Stomach smooth muscle (tissue), 2 donors: ENCODE results near the gene RAC2.

Experiments
- H3K27ac ChIP-seq: one replicate; pipeline ENCODE4 v1.7.0; 2013; ENCODE audit warnings: mild to moderate bottlenecking, low read length, inconsistent platforms
- H3K27me3 ChIP-seq, 2 donors: one replicate each; pipeline ENCODE4 v1.7.0; 2013; ENCODE audit warnings: low read length in 2 of 2; ENCODE audit not compliant: insufficient read depth in 2 of 2, control insufficient read depth in 1 of 2
- H3K36me3 ChIP-seq, 2 donors: one replicate each; pipeline ENCODE4 v1.7.0; 2013; ENCODE audit warnings: low read length in 2 of 2; ENCODE audit not compliant: control insufficient read depth in 2 of 2, insufficient read depth in 2 of 2
- H3K4me1 ChIP-seq: one replicate; pipeline ENCODE4 v1.7.0; 2013; ENCODE audit warnings: low read length; ENCODE audit not compliant: control insufficient read depth, insufficient read depth
- H3K4me3 ChIP-seq, 2 donors: one replicate each; pipeline ENCODE4 v1.7.0; 2013; ENCODE audit warnings: low read length in 2 of 2
- H3K9ac ChIP-seq, 2 donors: one replicate each; pipeline ENCODE4 v1.7.0; 2013; ENCODE audit warnings: low read length in 2 of 2, mild to moderate bottlenecking in 1 of 2
- H3K9me3 ChIP-seq, 2 donors: one replicate each; pipeline ENCODE4 v1.7.0; 2013; ENCODE audit warnings: low read length in 2 of 2; ENCODE audit not compliant: control insufficient read depth in 2 of 2
- donor health status: healthy.
- donor health status: Pancreatic carcinoma.

The RAC2 gene

DNA sequence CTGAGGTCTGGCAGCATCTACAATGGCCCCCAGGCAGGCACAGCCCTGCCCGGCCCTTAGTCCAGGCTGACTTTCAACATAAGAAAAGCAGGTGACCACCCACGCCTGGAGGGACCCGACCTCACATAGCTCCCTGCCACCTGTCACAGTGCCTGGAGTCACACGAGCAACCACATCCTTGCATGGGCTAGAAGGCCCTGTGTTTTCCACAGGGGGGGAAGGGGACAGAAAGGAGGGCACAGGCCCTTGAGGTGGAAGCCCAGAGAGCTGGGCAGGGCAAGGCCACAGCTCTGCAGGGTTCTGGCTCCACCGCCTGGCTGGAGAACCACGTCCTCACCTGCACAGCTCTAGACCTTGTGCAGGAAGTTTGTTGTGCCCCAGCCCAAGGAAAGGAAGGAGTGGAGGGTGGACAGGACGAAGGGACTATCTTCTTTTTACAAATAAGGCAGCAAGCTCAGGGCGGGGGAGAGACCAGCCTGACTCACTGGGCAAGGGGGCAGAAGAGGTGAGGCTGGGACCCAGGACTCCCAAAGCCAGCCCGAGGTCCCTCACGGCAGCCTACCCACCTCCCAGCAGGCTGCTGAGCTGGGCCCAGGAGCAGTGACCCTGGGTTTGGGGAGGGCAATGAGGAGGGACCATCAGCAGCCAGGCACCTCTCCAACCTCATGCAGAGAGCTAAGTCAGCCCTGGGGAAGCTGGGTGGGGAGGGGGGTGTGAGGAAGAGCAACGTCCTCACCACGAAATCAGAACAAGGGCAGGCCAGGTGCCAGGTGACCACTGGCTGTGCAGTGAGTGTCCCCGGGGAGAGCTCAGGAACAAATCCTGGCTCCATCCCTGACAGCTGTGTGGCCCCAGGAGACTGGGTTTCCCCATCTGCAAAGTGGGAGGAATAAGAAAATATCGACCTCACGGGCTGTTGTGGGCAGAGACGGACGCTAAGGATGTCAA lies 60.4 kb downstream of the RAC2 start:
- Histone ChIP-seq H3K27me3 (peaks cover 0 to 8% of the 10 kb centered on the region in 2 donors), H3K9me3 (no peaks in the 10 kb centered on the region), H3K36me3 (no peaks in the 10 kb centered on the region), H3K27ac (no peak overlapping the region), H3K4me3 (no peak overlapping the region), H3K4me1 (peaks cover 19% of the 10 kb centered on the region), H3K9ac (no peak overlapping the region)

DNA sequence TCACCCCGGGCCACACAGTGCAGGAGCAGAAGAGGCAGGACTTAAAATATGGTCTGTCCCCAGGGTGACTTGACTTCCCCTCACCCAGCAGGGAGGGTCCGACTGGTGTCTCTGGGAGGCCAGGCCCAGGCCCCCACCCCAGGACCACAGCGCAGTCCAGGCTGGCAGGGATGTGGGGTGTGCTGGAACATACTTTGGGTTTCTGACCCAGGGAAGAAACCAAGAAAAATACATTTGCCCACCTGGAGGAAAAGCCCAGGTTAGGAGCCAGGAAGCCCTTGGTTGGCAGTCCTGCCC lies 61.2 kb downstream of the RAC2 start:
- peaks cover 0 to 8% of the 10 kb centered on the region in 2 donors for H3K27me3 ChIP-seq
- no peak overlapping the region for H3K9ac ChIP-seq
- no peaks in the 10 kb centered on the region for H3K9me3 ChIP-seq
- peaks cover 17% of the 10 kb centered on the region for H3K4me1 ChIP-seq
- no peaks in the 10 kb centered on the region for H3K36me3 ChIP-seq
- no peak overlapping the region for H3K27ac ChIP-seq
- H3K4me3 ChIP-seq: no peak overlapping the region

DNA sequence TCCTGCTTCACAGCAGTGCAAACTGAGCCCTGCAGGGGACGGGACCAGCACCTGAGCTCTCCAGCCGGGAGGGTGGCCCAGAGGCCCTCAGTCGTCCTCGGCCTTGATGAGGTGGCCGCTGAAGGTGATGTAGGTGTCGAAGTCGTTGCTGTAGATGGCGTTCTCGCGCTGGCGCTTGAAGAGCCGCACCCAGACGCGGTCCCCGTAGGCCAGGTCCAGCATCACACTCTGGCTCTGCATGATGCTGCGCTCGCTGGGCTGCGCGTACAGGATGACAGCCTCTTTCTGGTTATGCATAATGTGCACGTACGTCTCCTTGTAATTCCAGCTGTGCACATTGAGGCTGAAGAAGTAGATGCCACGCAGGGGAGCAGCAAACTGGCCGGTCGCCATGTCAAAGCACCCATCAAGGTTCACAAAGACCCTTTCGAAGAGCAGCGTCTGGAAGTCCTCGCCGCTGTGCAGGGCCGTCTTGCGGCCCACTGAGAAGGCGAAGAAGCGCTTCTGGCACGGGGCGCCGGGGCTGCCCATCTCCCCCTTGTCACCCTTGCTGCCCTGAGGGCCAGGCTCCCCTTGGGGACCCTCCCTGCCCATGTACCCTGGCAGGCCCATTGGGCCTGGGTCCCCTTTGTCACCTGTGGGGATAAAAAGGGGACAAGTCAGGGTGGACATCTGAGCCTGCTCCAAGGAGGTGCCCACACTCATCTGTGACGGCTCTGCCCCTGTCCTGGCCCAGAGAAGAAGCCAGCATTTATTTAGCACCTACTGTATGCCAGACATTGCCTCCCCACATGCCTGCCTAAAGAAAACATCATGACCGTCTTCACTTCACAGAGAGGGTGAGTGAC lies 61.7 kb downstream of the RAC2 start:
- H3K9ac ChIP-seq: no peak overlapping the region
- H3K9me3 ChIP-seq: no peaks in the 10 kb centered on the region
- H3K27me3 ChIP-seq: peaks cover 0 to 8% of the 10 kb centered on the region in 2 donors
- no peaks in the 10 kb centered on the region for H3K36me3 ChIP-seq
- H3K27ac ChIP-seq: no peak overlapping the region
- H3K4me3 ChIP-seq: no peak overlapping the region
- H3K4me1 ChIP-seq: peaks cover 11% of the 10 kb centered on the region

DNA sequence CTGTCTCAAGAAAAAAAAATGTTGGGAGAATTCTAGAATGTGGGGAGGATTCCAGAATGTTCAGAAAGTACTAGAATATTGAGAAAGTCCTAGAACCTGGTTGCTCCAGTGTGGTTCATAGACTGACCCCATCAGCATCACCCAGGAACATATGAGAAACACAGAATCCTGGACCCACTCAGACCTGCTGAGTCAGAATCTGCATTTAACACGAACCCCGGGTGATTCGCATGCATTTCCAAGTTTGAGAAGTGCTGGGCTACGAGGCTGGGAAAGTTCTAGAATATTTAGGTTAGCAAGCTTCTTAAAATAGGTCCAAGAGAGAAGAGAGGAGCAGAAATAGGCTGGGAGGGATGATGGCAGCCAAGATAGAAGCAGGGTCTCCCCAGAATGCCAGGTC lies 62.4 kb downstream of the RAC2 start:
- Histone ChIP-seq H3K9ac (no peak overlapping the region), H3K4me3 (no peak overlapping the region), H3K27ac (no peak overlapping the region), H3K27me3 (peaks cover 0 to 8% of the 10 kb centered on the region in 2 donors), H3K4me1 (peaks cover 15% of the 10 kb centered on the region), H3K9me3 (no peaks in the 10 kb centered on the region), H3K36me3 (no peaks in the 10 kb centered on the region)

DNA sequence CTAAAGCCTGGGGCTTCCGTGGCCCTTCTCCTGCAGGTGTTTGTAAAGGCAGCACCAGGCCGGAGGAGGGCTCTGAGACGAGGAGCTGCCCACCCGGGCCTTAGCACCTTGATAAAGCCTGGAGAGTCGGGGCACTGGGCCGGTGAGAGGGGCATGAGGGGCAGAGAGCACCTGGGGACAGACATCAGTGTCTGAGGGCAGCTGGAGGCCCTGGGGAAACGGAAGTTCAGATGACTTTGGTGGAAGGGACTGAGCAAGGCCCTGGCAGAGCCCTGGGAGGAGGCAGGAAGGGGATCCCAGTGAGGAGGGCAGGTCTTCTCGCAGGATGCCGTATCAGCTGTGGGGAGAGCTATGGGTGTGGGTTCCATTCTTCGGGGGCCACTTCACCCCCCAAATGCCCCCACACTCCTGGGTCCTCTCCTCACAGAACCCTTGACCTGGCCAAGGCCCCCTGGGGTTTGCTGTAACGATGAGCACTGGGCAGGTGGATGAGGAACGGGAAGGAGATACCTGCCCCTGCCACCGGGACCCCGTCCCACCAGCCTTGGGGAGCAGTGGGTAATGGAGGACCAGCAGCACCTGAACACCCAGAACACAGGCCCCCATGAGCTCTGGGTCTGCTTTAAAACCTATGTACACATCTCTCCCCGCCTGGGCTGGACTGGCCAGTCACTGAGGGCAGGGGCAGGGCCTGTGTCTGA lies 63.4 kb downstream of the RAC2 start:
- H3K27me3 ChIP-seq: peaks cover 0 to 8% of the 10 kb centered on the region in 2 donors
- no peaks in the 10 kb centered on the region for H3K9me3 ChIP-seq
- H3K9ac ChIP-seq: no peak overlapping the region
- no peaks in the 10 kb centered on the region for H3K36me3 ChIP-seq
- H3K4me1 ChIP-seq: peaks cover 25% of the 10 kb centered on the region
- H3K27ac ChIP-seq: no peak overlapping the region
- no peak overlapping the region for H3K4me3 ChIP-seq

DNA sequence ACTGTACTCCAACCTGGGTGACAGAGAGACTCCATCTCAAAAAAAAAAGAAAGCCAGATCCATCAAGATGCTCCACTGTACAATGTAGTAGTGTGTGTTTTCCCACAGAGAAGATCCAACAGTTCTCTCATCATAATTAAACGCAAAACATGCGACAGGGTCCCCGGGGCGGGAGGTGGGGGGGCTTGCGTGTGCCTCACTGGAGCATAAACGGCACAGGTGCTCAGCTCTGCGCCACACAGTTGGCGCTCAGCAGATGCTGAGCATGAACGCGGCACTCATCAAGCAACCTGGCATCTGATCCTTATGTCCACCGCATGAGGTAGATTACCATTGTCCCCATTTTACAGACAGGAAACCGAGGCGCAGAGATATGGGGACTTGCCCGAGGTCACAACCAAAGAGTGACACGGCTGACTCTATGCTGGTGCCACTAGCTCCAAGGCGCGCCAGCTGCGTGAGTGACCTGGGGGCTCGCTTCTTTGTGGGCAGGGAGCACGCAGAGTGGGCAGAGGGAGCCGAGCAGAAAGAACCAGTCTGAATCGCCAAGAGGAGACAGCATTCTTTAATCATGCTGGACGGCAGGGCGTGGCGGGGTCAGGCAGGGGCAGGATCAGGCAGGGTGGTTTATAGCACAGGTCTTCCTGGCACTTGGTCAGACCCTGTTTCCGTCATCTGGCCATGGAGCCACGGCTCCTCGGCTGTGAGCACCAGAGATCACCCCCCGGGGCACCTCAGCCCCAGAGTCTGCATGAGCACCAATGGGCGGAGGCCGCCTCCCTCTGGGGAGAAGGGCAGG lies 64.2 kb downstream of the RAC2 start:
- Histone ChIP-seq H3K36me3 (no peaks in the 10 kb centered on the region), H3K27ac (no peak overlapping the region), H3K4me1 (peaks cover 26% of the 10 kb centered on the region), H3K9ac (no peak overlapping the region), H3K9me3 (no peaks in the 10 kb centered on the region), H3K27me3 (peaks cover 2 to 3% of the 10 kb centered on the region in 2 donors), H3K4me3 (no peak overlapping the region)

DNA sequence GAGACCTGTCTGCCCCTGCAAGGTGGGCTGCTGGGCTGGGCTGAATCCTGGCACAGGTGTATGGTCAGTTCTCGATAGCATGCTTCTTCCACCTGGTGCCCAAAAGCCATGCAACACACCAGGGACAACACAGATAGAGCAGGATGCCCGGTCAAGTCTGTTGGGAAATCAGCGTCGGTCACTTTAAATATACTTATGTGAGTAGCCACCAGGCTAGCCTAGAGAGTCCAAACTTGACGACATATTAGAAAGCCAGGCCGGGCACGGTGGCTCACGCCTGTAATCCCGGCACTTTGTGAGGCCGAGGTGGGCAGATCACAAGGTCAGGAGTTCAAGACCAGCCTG lies 65.0 kb downstream of the RAC2 start:
- Histone ChIP-seq H3K27ac (no peak overlapping the region), H3K27me3 (peaks cover 0 to 2% of the 10 kb centered on the region in 2 donors)

DNA sequence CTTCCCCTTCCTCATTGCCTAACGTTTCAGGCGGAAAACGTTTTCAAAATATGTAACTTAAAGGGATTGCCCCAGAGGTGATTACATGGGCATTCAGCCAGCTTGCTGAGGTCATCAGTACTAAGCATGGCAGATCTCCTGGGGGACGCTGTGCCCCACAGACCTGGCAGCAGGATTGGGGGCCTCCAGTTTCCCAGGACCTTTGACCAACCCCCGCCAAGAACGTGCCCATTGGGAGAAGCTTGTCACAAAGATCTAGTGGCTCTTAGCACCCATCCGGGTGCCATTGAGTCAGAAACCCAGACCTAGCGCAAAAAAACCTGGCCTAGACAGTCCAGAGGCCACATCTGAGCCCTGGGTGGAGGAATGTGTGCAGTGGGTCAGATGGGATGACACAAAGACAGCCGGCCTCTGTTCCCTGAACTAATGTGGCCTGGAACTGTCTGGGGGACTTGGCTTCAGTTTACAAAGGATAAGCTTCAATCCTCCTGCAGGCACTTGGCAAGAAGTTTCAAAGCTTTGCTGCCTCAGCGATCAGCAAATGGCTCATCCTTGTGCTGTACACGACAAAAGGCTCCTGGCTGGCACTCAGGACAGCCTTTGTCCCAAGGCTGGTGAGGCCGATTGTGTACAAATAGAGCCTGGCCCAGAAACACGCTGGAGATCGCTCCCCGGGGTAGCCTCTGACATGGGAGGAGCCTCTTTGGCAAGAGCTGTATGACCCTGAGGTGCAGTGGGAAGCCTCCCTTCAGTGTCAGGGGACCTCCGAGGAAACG lies 65.5 kb downstream of the RAC2 start:
- H3K4me1 ChIP-seq: peaks cover 26% of the 10 kb centered on the region

More for the DNA sequence above, 65.0 kb downstream of the RAC2 start:
- H3K9ac ChIP-seq: no peak overlapping the region
- H3K4me3 ChIP-seq: no peak overlapping the region
- no peaks in the 10 kb centered on the region for H3K36me3 ChIP-seq
- peaks cover 26% of the 10 kb centered on the region for H3K4me1 ChIP-seq
- no peaks in the 10 kb centered on the region for H3K9me3 ChIP-seq

DNA sequence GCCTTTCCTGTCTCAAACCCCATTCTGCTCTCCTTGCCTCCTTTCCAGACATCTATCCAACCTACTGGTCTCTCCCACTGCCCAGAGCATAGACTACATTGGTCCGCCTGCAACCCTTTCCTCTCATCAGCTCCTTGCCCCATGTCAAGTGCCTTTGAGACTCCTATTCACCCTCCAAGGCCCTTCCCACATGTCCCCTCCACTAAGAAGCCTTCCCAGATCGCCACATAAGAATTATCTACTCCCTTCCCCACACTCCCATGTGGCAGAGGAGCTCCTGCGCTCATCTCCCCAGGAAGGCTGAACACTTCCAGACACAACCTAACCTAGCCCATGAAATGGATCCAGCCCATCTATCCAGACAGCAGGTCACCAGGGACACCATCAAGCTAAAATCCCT lies 66.3 kb downstream of the RAC2 start:
- Histone ChIP-seq H3K36me3 (no peaks in the 10 kb centered on the region), H3K4me1 (peaks cover 26% of the 10 kb centered on the region), H3K9ac (no peak overlapping the region), H3K27ac (no peak overlapping the region), H3K4me3 (no peak overlapping the region), H3K27me3 (peaks cover 2 to 3% of the 10 kb centered on the region in 2 donors), H3K9me3 (no peaks in the 10 kb centered on the region)

More for the DNA sequence above, 65.5 kb downstream of the RAC2 start:
- H3K27me3 ChIP-seq: peaks cover 2 to 3% of the 10 kb centered on the region in 2 donors
- H3K36me3 ChIP-seq: no peaks in the 10 kb centered on the region
- H3K9ac ChIP-seq: no peak overlapping the region
- no peak overlapping the region for H3K4me3 ChIP-seq
- H3K27ac ChIP-seq: no peak overlapping the region
- no peaks in the 10 kb centered on the region for H3K9me3 ChIP-seq
